ENCODE measurements around the gene ASPDH. TPM values are rescaled to one million over a fixed set of nuclear protein-coding genes. Genes with fewer than 3 reads are reported as not detected.

ASPDH gene
- total RNA-seq, 1 experiment from 2014 or later, result not detected

- TF ChIP-seq, protein P1, sequence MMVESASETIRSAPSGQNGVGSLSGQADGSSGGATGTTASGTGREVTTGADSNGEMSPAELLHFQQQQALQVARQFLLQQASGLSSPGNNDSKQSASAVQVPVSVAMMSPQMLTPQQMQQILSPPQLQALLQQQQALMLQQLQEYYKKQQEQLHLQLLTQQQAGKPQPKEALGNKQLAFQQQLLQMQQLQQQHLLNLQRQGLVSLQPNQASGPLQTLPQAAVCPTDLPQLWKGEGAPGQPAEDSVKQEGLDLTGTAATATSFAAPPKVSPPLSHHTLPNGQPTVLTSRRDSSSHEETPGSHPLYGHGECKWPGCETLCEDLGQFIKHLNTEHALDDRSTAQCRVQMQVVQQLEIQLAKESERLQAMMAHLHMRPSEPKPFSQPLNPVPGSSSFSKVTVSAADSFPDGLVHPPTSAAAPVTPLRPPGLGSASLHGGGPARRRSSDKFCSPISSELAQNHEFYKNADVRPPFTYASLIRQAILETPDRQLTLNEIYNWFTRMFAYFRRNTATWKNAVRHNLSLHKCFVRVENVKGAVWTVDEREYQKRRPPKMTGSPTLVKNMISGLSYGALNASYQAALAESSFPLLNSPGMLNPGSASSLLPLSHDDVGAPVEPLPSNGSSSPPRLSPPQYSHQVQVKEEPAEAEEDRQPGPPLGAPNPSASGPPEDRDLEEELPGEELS (CRISPR knock-in tag; IDR thresholded peaks at IDR 0.05), result no peak
- no peak for TF ChIP-seq SOX15 (CRISPR knock-in tag; IDR thresholded peaks at IDR 0.05)
- no peak for TF ChIP-seq ZNF232 (CRISPR knock-in tag; IDR thresholded peaks at IDR 0.05)
- TF ChIP-seq ZNF423 (CRISPR knock-in tag; IDR thresholded peaks at IDR 0.05), result no peak
- TF ChIP-seq TCF7 (CRISPR knock-in tag; IDR thresholded peaks at IDR 0.05; ENCODE audit: low read depth), result no peak
- TF ChIP-seq JUN (CRISPR knock-in tag; IDR thresholded peaks at IDR 0.05), result no peak
- no peak for TF ChIP-seq ESRRA (CRISPR knock-in tag; IDR thresholded peaks at IDR 0.05; ENCODE audit: borderline replicate concordance)
- no peak for TF ChIP-seq E2F1 (CRISPR knock-in tag; IDR thresholded peaks at IDR 0.05)
- TF ChIP-seq FOXK1 (CRISPR knock-in tag; IDR thresholded peaks at IDR 0.05), result no peak
- no peak for TF ChIP-seq EMX1 (CRISPR knock-in tag; IDR thresholded peaks at IDR 0.05)
- TF ChIP-seq, protein P2, sequence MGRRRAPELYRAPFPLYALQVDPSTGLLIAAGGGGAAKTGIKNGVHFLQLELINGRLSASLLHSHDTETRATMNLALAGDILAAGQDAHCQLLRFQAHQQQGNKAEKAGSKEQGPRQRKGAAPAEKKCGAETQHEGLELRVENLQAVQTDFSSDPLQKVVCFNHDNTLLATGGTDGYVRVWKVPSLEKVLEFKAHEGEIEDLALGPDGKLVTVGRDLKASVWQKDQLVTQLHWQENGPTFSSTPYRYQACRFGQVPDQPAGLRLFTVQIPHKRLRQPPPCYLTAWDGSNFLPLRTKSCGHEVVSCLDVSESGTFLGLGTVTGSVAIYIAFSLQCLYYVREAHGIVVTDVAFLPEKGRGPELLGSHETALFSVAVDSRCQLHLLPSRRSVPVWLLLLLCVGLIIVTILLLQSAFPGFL (CRISPR knock-in tag; IDR thresholded peaks at IDR 0.05; ENCODE audit: borderline replicate concordance), result no peak
- TF ChIP-seq, protein P3, sequence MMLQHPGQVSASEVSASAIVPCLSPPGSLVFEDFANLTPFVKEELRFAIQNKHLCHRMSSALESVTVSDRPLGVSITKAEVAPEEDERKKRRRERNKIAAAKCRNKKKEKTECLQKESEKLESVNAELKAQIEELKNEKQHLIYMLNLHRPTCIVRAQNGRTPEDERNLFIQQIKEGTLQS (CRISPR knock-in tag; conservative IDR thresholded peaks at IDR 0.05), result no peak
- TF ChIP-seq, protein P4, sequence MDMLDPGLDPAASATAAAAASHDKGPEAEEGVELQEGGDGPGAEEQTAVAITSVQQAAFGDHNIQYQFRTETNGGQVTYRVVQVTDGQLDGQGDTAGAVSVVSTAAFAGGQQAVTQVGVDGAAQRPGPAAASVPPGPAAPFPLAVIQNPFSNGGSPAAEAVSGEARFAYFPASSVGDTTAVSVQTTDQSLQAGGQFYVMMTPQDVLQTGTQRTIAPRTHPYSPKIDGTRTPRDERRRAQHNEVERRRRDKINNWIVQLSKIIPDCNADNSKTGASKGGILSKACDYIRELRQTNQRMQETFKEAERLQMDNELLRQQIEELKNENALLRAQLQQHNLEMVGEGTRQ (CRISPR knock-in tag; IDR thresholded peaks at IDR 0.05), result no peak
- TF ChIP-seq ATF1 (CRISPR knock-in tag; IDR thresholded peaks at IDR 0.05), result no peak
Observed at GRCh38 chr19:50465000-50465399, 48.7 kb downstream of the ASPDH start (continued).

GRCh38 chr19:50464348-50464747, 49.4 kb downstream of the ASPDH start:
- no peaks in the 10 kb centered on the region for H3K36me3 Mint-ChIP-seq
- H3K27me3 Mint-ChIP-seq (ENCODE audit: low read depth), result peaks cover 4% of the 10 kb centered on the region
- H3K9me3 Mint-ChIP-seq, result no peaks in the 10 kb centered on the region
- ChIA-PET POLR2A (interaction anchor here (0.5 kb wide), 1 partner anchor 53 kb away, joined by 3 read pairs; no protein-coding TSS in a partner anchor), CTCF (interaction anchor here (0.7 to 3.2 kb wide), 8 partner anchors 10 to 136 kb away, joined by 3 to 35 read pairs (median 6); partner anchors contain the start of gene KCNC3)
- ATAC-seq (no peak), DNase-seq (ENCODE audit: low spot score) (no peak)
- TF ChIP-seq HMGXB4 (CRISPR knock-in tag; IDR thresholded peaks at IDR 0.05), result no peak
- TF ChIP-seq TCF7 (CRISPR knock-in tag; IDR thresholded peaks at IDR 0.05; ENCODE audit: low read depth), result no peak
- TF ChIP-seq ZNF138 (CRISPR knock-in tag; conservative IDR thresholded peaks at IDR 0.05), result no peak
- TF ChIP-seq, protein P5, sequence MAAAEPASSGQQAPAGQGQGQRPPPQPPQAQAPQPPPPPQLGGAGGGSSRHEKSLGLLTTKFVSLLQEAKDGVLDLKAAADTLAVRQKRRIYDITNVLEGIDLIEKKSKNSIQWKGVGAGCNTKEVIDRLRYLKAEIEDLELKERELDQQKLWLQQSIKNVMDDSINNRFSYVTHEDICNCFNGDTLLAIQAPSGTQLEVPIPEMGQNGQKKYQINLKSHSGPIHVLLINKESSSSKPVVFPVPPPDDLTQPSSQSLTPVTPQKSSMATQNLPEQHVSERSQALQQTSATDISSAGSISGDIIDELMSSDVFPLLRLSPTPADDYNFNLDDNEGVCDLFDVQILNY (CRISPR knock-in tag; IDR thresholded peaks at IDR 0.05), result no peak
- no peak for TF ChIP-seq JAZF1 (CRISPR knock-in tag; IDR thresholded peaks at IDR 0.05)
- TF ChIP-seq NFYB (CRISPR knock-in tag; conservative IDR thresholded peaks at IDR 0.05; ENCODE audit: low read depth), result no peak
- no peak for TF ChIP-seq CBFB (CRISPR knock-in tag; IDR thresholded peaks at IDR 0.05; ENCODE audit: low read depth)
- no peak overlapping the region for H3K27ac Mint-ChIP-seq
- no peak overlapping the region for H3K4me3 Mint-ChIP-seq
- H3K4me1 Mint-ChIP-seq, result peaks cover 7% of the 10 kb centered on the region

All from WTC11 (cell line).